Prostate gland (tissue), 2 donors: ENCODE data around the gene FAM209B. TPM values are rescaled to one million over a fixed set of nuclear protein-coding genes. Genes with fewer than 3 reads are reported as not detected.
"Not testable (repeated sequence)": the region's sequence is repeated elsewhere in the genome, so short reads cannot be mapped to it uniquely, and the experiment has no call there.

Experiments used
- DNase-seq: peaks from one replicate; pipeline ENCODE4 v3.0.0-alpha.2; 2019; ENCODE audit warnings: low spot score
- H3K27ac ChIP-seq, 2 donors: fragments of 200-600 bp; sonication (generic); 2 replicates each; pipeline ENCODE4 v1.5.1; 2017 to 2019
- H3K27me3 ChIP-seq: fragments of 200-600 bp; sonication (generic); replicated peaks from 2 replicates; pipeline ENCODE4 v1.5.1; 2019; ENCODE audit not compliant: insufficient read depth
- H3K36me3 ChIP-seq, 2 donors: fragments of 200-600 bp; sonication (generic); 1 replicate in 1 of 2; 2 replicates in 1 of 2; pipeline versions ENCODE4 v1.5.1 to v1.8.1; 2017 to 2019
- H3K4me1 ChIP-seq: fragments of 200-600 bp; sonication (generic); replicated peaks from 2 replicates; pipeline ENCODE4 v1.5.1; 2019
- H3K4me3 ChIP-seq, 2 donors: fragments of 200-600 bp; sonication (generic); 2 replicates each; pipeline ENCODE4 v1.5.1; 2017 to 2019
- H3K9me3 ChIP-seq: fragments of 200-600 bp; sonication (generic); 2 replicates; pipeline ENCODE4 v1.5.1; 2017
- POLR2A ChIP-seq: fragments of 450-650 bp; IDR thresholded peaks from one replicate; pipeline ENCODE4 v1.6.1; 2016; ENCODE audit warnings: antibody characterized with exemption, mild to moderate bottlenecking
- POLR2AphosphoS5 ChIP-seq: sonication (generic); formaldehyde crosslinking; IDR thresholded peaks from one replicate; pipeline ENCODE4 v1.6.1; 2017; ENCODE audit warnings: antibody characterized with exemption
- WGBS: methylation state at CpG from one replicate; pipeline ENCODE4 v1.1.5; 2018; 5-methylcytosine and 5-hydroxymethylcytosine counted together
- intact Hi-C: fragments of 100-400 bp; cut with DNase I; formaldehyde crosslinking; loops from one replicate; pipeline ENCODE4 v1.14.2; 2022
- total RNA-seq, 2 donors: library from RNA; depleted of rRNA; stranded (reverse); fragments of >200 nt; gene quantifications; one replicate each; pipeline ENCODE4 v1.1.0, GENCODE V29; 2016
- TF ChIP-seq, protein P1 (sequence below), 4 experiments: fragments of 200-600 bp in 2 of 4; fragments of 450-650 bp in 2 of 4; sonication (generic) in 2 of 4; IDR thresholded peaks; 1 replicate in 3 of 4; 2 replicates in 1 of 4; pipeline ENCODE4 v1.5.1; 2016 to 2019; ENCODE audit warnings: antibody characterized with exemption in 4 of 4, mild to moderate bottlenecking in 2 of 4, moderate library complexity in 2 of 4

Gene FAM209B, protein sequence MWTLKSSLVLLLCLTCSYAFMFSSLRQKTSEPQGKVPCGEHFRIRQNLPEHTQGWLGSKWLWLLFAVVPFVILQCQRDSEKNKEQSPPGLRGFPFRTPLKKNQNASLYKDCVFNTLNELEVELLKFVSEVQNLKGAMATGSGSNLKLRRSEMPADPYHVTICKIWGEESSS
- total RNA-seq: 1 to 10 TPM in 1 of 2 donors, not detected in 1; 7.6 TPM

DNA sequence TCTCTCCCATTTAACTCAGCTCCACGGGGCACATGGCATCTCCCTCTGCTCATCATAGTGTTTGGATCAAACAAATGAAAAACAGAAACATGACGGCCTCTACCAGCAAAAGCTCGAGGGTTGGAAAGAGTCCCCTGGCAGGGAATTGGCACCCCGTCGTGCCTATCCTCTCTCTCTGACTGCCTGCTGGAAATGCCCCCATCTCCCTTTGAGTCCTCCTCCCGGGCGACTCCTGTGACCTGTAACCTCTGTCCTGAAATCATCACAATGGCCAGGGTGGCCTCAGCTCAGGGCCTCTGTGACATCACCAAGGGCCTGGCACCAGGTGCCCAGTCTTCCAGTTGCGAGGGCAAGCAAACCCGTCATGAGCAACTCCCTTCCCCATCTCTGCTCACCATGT lies at the start of gene FAM209B:
Gene FAM209B, plus strand, starts transcription at position 301 of the 400 bp plus-strand sequence. Its CDS starts 96 bp downstream, at position 397.
- H3K9me3 ChIP-seq, H3K4me1 ChIP-seq, H3K27ac ChIP-seq, DNase-seq, H3K4me3 ChIP-seq, intact Hi-C loops, H3K36me3 ChIP-seq, H3K27me3 ChIP-seq: not testable (repeated sequence)
- WGBS: 84% methylated on average over 9 of the region's 9 CpGs

DNA sequence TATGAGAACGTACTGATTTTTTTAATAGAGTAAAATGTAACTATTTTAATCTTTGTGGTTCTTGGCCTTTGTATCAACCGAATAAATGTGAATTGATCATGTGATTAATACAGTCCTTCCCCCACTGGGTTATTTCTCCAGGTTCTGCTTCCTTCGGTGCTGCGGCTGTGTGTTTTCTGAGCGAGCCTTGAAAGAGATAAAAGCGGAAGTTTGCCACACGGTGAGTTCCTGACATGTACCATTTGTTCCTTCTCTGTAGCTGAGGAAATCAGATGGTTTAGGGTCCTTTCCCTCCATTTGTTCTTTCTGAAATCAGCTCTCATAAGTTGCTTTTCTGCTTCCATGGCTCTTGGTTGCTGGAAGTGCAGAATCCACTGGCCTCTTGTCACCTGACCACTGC lies 49.1 kb upstream of the FAM209B start:
- 78% methylated on average over 7 of the region's 7 CpGs for WGBS
- H3K4me1 ChIP-seq: no peaks in the 10 kb centered on the region
- H3K36me3 ChIP-seq: peaks cover 0 to 3% of the 10 kb centered on the region in 2 donors
- intact Hi-C loops: no loop called here
- no peaks in the 10 kb centered on the region for H3K9me3 ChIP-seq
- H3K4me3 ChIP-seq: no peak overlapping the region
- DNase-seq: no peak
- no peak overlapping the region for H3K27ac ChIP-seq
- no peaks in the 10 kb centered on the region for H3K27me3 ChIP-seq
- TF ChIP-seq, protein P1, sequence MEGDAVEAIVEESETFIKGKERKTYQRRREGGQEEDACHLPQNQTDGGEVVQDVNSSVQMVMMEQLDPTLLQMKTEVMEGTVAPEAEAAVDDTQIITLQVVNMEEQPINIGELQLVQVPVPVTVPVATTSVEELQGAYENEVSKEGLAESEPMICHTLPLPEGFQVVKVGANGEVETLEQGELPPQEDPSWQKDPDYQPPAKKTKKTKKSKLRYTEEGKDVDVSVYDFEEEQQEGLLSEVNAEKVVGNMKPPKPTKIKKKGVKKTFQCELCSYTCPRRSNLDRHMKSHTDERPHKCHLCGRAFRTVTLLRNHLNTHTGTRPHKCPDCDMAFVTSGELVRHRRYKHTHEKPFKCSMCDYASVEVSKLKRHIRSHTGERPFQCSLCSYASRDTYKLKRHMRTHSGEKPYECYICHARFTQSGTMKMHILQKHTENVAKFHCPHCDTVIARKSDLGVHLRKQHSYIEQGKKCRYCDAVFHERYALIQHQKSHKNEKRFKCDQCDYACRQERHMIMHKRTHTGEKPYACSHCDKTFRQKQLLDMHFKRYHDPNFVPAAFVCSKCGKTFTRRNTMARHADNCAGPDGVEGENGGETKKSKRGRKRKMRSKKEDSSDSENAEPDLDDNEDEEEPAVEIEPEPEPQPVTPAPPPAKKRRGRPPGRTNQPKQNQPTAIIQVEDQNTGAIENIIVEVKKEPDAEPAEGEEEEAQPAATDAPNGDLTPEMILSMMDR (IDR thresholded peaks at IDR 0.05): no peak
- no peak for TF ChIP-seq POLR2A
- no peak for TF ChIP-seq POLR2AphosphoS5

GRCh38 chr20:56487216-56487615 lies 45.8 kb upstream of the FAM209B start:
- intact Hi-C loops: no loop called here
- Histone ChIP-seq H3K27ac (no peak overlapping the region), H3K4me3 (no peak overlapping the region), H3K36me3 (no peaks in the 10 kb centered on the region), H3K27me3 (no peaks in the 10 kb centered on the region), H3K9me3 (no peaks in the 10 kb centered on the region), H3K4me1 (no peaks in the 10 kb centered on the region)
- TF ChIP-seq, protein P1 (IDR thresholded peaks at IDR 0.05): no peak
- TF ChIP-seq POLR2A: no peak
- TF ChIP-seq POLR2AphosphoS5: no peak
- no peak for DNase-seq
- 80% methylated on average over 11 of the region's 11 CpGs for WGBS

DNA sequence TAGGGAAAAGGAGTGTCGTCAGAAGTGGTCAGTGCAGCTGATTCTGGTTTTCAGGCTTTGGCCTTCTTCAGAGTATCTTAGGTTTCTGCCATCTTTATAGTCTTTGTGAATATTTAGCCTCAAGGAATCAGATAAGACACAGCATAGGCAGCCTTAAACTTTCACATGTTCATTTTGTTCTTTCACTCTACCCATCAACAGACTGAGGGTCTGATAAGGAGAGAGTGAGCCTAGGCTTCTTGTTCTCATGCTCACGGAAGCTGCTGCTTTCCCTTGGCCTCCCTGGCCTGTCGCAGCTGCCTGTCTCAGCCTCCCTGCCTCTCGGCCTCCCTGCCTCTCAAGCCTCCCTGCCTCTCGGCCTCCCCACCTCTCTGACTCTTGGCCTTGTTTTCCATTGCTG lies 44.5 kb upstream of the FAM209B start:
- no peak overlapping the region for H3K4me3 ChIP-seq
- no peaks in the 10 kb centered on the region for H3K9me3 ChIP-seq
- TF ChIP-seq, protein P1 (IDR thresholded peaks at IDR 0.05): no peak
- TF ChIP-seq POLR2AphosphoS5: no peak
- no peak for TF ChIP-seq POLR2A
- no peak overlapping the region for H3K27ac ChIP-seq
- H3K27me3 ChIP-seq: no peaks in the 10 kb centered on the region
- intact Hi-C loops: no loop called here
- no peak for DNase-seq
- H3K36me3 ChIP-seq: no peaks in the 10 kb centered on the region
- WGBS: 94% methylated on average over 5 of the region's 5 CpGs
- H3K4me1 ChIP-seq: no peaks in the 10 kb centered on the region

- Histone ChIP-seq H3K9me3 (no peaks in the 10 kb centered on the region), H3K27ac (no peak overlapping the region), H3K4me3 (no peak overlapping the region), H3K36me3 (no peaks in the 10 kb centered on the region), H3K4me1 (no peaks in the 10 kb centered on the region), H3K27me3 (no peaks in the 10 kb centered on the region)
- intact Hi-C loops: no loop called here
- TF ChIP-seq POLR2A (no peak), POLR2AphosphoS5 (no peak)
- no peak for DNase-seq
- 97% methylated on average over 1 of the region's 1 CpG for WGBS
These were observed 31.9 kb upstream of the FAM209B start for GRCh38 chr20:56501116-56501515.

- no peaks in the 10 kb centered on the region for H3K9me3 ChIP-seq
- DNase-seq: no peak
- no peaks in the 10 kb centered on the region for H3K36me3 ChIP-seq
- no peaks in the 10 kb centered on the region for H3K4me1 ChIP-seq
- no peak overlapping the region for H3K27ac ChIP-seq
- no peak overlapping the region for H3K4me3 ChIP-seq
- TF ChIP-seq, protein P1 (IDR thresholded peaks at IDR 0.05): no peak
- TF ChIP-seq POLR2A: no peak
- TF ChIP-seq POLR2AphosphoS5: no peak
- no peaks in the 10 kb centered on the region for H3K27me3 ChIP-seq
- intact Hi-C loops: no loop called here
- WGBS: 75% methylated on average over 8 of the region's 8 CpGs
These were observed 29.1 kb upstream of the FAM209B start for GRCh38 chr20:56503916-56504315.
